Psoas muscle (tissue), 8 donors: ENCODE results near the gene CYBC1. TPM values are rescaled to one million over a fixed set of nuclear protein-coding genes. Genes with fewer than 3 reads are reported as not detected.

Source experiments
- ATAC-seq, 4 donors: fragments of 200-7000 bp; cut with Tn5 transposase; one replicate each; pipeline ENCODE4 v1.9.1; 2020; ENCODE audit warnings: moderate library complexity in 3 of 4, mild to moderate bottlenecking in 2 of 4
- DNase-seq, 2 donors: peaks; one replicate each; pipeline ENCODE4 v3.0.0-alpha.2; 2020
- H3K27ac ChIP-seq: fragments of 200-600 bp; one replicate; pipeline ENCODE4 v1.8.0; 2022
- H3K27me3 ChIP-seq, 3 donors: fragments of 200-600 bp in 1 of 3; one replicate each; pipeline versions ENCODE4 v1.6.1 to v1.8.0; 2013 to 2022; ENCODE audit warnings: low read length in 2 of 3, mild to moderate bottlenecking in 2 of 3, moderate library complexity in 1 of 3; ENCODE audit not compliant: insufficient read depth in 3 of 3
- H3K36me3 ChIP-seq, 2 donors: fragments of 200-600 bp in 1 of 2; one replicate each; pipeline versions ENCODE4 v1.6.1 to v1.8.0; 2013 to 2022; ENCODE audit warnings: low read depth in 1 of 2, mild to moderate bottlenecking in 1 of 2, moderate library complexity in 1 of 2; ENCODE audit not compliant: insufficient read depth in 1 of 2
- H3K4me1 ChIP-seq: fragments of 200-600 bp; one replicate; pipeline ENCODE4 v1.8.0; 2022
- H3K4me3 ChIP-seq: fragments of 200-600 bp; one replicate; pipeline ENCODE4 v1.8.0; 2022; ENCODE audit warnings: mild to moderate bottlenecking
- H3K9me3 ChIP-seq: fragments of 200-600 bp; one replicate; pipeline ENCODE4 v1.8.0; 2022
- WGBS, 3 donors: extraction: QIAGEN DNeasy Blood & Tissue Kit; methylation state at CpG; one replicate each; pipeline versions ENCODE4 v1.1.6 to v1.1.7; 2013; 5-methylcytosine and 5-hydroxymethylcytosine counted together
- intact Hi-C, 2 donors: fragments of 100-400 bp; cut with DNase I; formaldehyde crosslinking; loops; one replicate each; pipeline versions ENCODE4 v1.11.0 to v1.14.2; 2022
- polyA plus RNA-seq, 3 donors: library from polyadenylated mRNA; stranded (reverse); fragments of 200-250 nt; gene quantifications; one replicate each; pipeline ENCODE4 v1.2.3, GENCODE V29; 2013
- total RNA-seq, 4 donors: library from RNA; stranded (reverse); fragmentation: NEBNext Ultra II Directional in 2 of 4; extraction: Animal tissue kit (Norgen Biotek cat#: 25700) in 2 of 4; gene quantifications; one replicate each; pipeline versions ENCODE4 v1.2.1 to v1.2.4, GENCODE V29; 2021 to 2023
- TF ChIP-seq, protein P1 (sequence below): fragments of 200-600 bp; IDR thresholded peaks from one replicate; pipeline ENCODE4 v1.8.0; 2022; ENCODE audit warnings: antibody characterized with exemption
- donor health status: healthy with polysubstance abuse.
- donor health status: DM: no; HTN: no; CAD: no; lungs with moderate emphysema.
- donor health status: Bipolar disorder and iron deficiency.
- donor health status: healthy.
- donor health status: DM: yes; HTN: yes; CAD: no.
- donor health status: DM: no; HTN: no; CAD: no.
- donor health status: DM: no; HTN: no; CAD: no.
- donor health status: DM: yes; HTN: yes; CAD: no.

The CYBC1 gene
- total and polyA plus RNA-seq, 7 donors, result 14.4 to 31.6 (median 19.1) TPM

DNA sequence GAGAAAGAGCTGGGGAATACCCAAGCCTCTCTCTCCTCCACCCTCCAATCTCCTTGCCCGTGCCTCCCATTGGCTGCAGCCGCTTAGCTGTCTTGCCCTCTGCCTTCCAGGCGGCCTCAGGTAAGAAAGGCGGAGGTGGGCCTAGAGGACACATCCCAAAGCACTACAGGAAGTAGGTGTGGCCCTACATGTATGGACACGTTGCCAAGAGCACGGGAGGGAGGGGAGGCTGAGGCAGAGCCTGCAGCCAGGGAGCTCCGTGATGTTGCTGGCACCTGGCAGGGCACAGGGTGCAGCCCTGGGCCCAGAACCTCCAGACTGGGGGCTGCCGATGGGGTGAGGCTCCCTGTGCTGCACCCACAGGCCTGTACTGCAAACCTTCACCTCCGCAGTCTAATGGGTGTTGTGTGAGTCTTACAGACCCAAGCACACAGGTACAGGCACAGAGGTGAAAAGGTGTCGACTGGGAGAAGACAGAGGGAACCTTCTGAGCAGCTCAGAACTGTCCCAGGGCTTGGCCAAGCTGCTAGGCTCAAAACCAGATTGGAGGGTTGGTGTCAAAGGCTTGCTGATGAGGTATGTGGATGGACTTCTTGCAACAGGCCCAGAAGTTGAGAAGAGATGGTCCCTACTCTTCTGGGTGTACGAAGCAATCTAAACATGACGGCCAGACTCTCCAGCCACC lies 45.4 kb upstream of the CYBC1 start:
- Histone ChIP-seq H3K4me1 (peaks cover 5% of the 10 kb centered on the region), H3K9me3 (no peaks in the 10 kb centered on the region), H3K4me3 (no peak overlapping the region), H3K36me3 (no peaks in the 10 kb centered on the region), H3K27me3 (no peaks in the 10 kb centered on the region), H3K27ac (peak overlapping the region; percentile 82)
- no peak for ATAC-seq
- no peak for DNase-seq
- WGBS, 3 donors, result 63 to 71% (median 68%) methylated on average over 12 of the region's 12 CpGs
- TF ChIP-seq, protein P1, sequence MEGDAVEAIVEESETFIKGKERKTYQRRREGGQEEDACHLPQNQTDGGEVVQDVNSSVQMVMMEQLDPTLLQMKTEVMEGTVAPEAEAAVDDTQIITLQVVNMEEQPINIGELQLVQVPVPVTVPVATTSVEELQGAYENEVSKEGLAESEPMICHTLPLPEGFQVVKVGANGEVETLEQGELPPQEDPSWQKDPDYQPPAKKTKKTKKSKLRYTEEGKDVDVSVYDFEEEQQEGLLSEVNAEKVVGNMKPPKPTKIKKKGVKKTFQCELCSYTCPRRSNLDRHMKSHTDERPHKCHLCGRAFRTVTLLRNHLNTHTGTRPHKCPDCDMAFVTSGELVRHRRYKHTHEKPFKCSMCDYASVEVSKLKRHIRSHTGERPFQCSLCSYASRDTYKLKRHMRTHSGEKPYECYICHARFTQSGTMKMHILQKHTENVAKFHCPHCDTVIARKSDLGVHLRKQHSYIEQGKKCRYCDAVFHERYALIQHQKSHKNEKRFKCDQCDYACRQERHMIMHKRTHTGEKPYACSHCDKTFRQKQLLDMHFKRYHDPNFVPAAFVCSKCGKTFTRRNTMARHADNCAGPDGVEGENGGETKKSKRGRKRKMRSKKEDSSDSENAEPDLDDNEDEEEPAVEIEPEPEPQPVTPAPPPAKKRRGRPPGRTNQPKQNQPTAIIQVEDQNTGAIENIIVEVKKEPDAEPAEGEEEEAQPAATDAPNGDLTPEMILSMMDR, result no peak
- intact Hi-C loops, result no loop called here

DNA sequence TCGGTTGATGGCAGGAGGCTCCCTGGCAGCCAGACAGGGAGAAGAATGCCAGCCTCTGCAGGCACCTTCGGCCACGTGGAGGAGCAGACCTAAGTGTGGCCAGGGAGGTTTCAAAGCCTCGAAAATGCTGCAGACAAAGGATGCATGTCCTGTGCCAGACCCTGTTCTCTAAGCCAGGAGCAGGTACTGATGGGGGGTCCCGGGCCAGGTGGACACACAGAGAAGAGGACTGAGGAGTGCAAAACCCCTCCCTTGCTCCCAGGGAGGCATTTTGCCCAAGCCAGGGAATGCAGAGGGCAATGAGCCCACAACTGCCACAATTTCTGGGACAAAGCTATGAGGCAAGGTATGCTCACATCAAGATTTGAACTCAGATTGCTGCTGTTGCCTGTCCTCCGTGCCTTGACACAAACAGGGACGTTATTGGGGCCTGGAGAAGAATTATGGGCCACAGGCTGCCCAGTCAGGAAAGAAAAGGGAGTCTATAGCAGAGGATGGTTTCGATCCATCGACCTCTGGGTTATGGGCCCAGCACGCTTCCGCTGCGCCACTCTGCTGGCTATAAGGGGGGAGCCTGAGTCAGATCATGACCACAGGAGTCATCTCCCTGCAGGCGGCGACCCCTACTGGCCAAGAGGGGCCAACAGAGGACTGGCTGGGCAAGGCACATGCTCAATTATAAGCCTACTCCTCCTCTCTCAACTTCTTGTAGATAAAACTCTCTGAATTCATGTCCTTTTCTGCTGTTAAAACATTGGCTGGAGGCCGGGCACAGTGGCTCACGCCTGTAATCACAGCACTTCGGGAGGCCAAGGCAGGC lies 43.9 kb upstream of the CYBC1 start:
- H3K27ac ChIP-seq, result peak overlapping the region; percentile 38
- H3K9me3 ChIP-seq, result no peaks in the 10 kb centered on the region
- peak overlapping the region; percentile 34 for H3K4me3 ChIP-seq
- peak; percentile 83 to 92 for DNase-seq
- H3K4me1 ChIP-seq, result peaks cover 5% of the 10 kb centered on the region
- intact Hi-C loops, result loop anchor here in 1 of 2 donors (5.0 kb wide), 1 partner anchor 58 kb away; no protein-coding TSS in a partner anchor
- no peaks in the 10 kb centered on the region for H3K36me3 ChIP-seq
- H3K27me3 ChIP-seq, result no peaks in the 10 kb centered on the region
- peak; percentile 71 to 82 (median 79) for ATAC-seq
- TF ChIP-seq, protein P1, result peak; percentile 75
- WGBS, 3 donors, result 6 to 8% (median 6%) methylated on average over 17 of the region's 17 CpGs

DNA sequence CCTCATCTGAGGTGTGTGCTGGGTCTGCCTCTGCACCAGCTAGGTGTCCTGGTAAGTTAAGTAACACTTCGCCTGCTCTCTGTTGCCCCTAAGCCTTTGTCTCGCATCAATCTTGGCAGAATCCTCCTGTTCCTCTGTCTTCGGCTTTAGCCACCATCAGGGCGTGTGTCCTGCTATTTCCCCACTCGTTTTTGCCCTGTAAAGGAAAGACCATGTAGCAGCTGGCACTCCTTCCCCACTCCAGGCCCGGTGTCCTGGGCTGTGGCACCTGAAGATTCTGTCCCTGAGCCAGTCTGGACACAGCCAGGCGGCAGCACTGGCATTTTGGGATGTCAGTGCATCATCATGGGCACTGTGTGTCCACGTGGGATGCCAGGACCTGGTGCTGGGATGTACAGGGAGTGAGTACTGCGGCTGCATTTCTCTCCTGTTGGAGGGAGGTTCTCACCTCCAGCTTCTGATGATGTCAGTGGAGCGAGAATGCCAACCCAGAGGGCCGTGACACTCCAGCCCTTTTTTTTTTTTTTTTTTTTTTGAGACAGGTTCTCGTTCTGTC lies 42.8 kb upstream of the CYBC1 start:
- no peak for ATAC-seq
- H3K27ac ChIP-seq, result no peak overlapping the region
- WGBS, 3 donors, result 70 to 81% (median 71%) methylated on average over 12 of the region's 12 CpGs

DNA sequence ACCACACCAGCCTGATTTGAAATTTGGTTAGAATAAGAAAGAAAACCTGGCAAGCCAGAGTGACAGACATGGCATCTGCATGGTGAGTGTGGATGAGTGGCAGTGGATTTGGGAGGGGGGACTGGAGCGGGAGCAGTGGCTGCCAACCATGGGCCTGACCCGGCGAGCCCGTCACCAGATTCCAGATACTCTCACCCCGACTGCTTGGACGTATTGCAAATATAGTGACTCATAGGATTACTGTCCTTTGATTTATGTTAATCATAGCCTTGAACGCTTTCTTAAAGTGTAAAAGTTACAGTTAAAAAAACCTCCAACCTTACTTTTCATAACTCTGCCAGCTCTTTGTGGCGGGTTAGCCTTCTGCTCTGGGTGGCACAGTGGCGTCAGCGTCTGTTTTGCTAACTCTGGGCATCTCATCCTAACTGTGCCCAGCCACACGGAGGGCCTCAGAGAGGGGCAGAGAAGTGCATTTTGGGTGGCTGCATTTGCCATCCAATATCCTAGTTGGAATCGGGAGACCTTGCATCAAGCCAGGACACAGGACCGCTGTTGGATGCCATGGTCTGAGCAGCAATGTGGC lies 42.2 kb upstream of the CYBC1 start:
- TF ChIP-seq, protein P1, result no peak
- Histone ChIP-seq H3K4me1 (peaks cover 15% of the 10 kb centered on the region), H3K9me3 (no peaks in the 10 kb centered on the region), H3K4me3 (no peak overlapping the region), H3K27me3 (no peaks in the 10 kb centered on the region), H3K36me3 (peaks cover 0 to 10% of the 10 kb centered on the region in 2 donors), H3K27ac (no peak overlapping the region)
- 67 to 78% (median 70%) methylated on average over 13 of the region's 13 CpGs for WGBS, 3 donors
- DNase-seq, result peak in 1 of 2 donors; percentile 41
- ATAC-seq, result no peak
- intact Hi-C loops, result loop anchor here in 1 of 2 donors (5.0 kb wide), 1 partner anchor 60 kb away; no protein-coding TSS in a partner anchor

More for the DNA sequence above, 42.8 kb upstream of the CYBC1 start:
- no peak for DNase-seq
- Histone ChIP-seq H3K4me3 (no peak overlapping the region), H3K9me3 (no peaks in the 10 kb centered on the region), H3K36me3 (peaks cover 0 to 4% of the 10 kb centered on the region in 2 donors), H3K4me1 (peaks cover 10% of the 10 kb centered on the region), H3K27me3 (no peaks in the 10 kb centered on the region)
- intact Hi-C loops, result loop anchor here in 1 of 2 donors (5.0 kb wide), 1 partner anchor 59 kb away; no protein-coding TSS in a partner anchor
- TF ChIP-seq, protein P1, result no peak
